Measurements from ENCODE around the gene PRIMA1. TPM values are rescaled to one million over a fixed set of nuclear protein-coding genes. Genes with fewer than 3 reads are reported as not detected.

PRIMA1 gene
- total and polyA plus RNA-seq, 5 donors from 2014 or later, result not detected

- no peak overlapping the region for H3K27ac Mint-ChIP-seq
- Histone ChIP-seq H3K4me3 (ENCODE audit: low read depth, low read length) (no peak overlapping the region), H3K9me3 (ENCODE audit: control insufficient read depth in 2 of 2, low read length in 2 of 2) (no peaks in the 10 kb centered on the region), H3K36me3 (ENCODE audit: control insufficient read depth, insufficient read depth, low read length) (no peaks in the 10 kb centered on the region), H3K4me1 (ENCODE audit: control insufficient read depth, insufficient read depth, low read length, poor library complexity, severe bottlenecking) (no peaks in the 10 kb centered on the region), H3K27me3 (ENCODE audit: control insufficient read depth, insufficient read depth, low read length) (peaks cover 6% of the 10 kb centered on the region), H3K27ac (ENCODE audit: insufficient read depth, low read length, poor library complexity, severe bottlenecking) (no peak overlapping the region)
- no peaks in the 10 kb centered on the region for H3K4me1 Mint-ChIP-seq
- ATAC-seq (ENCODE audit: low read depth in 2 of 2) (no peak), DNase-seq (no peak)
- H3K36me3 Mint-ChIP-seq, result no peaks in the 10 kb centered on the region
- no peak overlapping the region for H3K4me3 Mint-ChIP-seq
- H3K27me3 Mint-ChIP-seq, result peaks cover 49% of the 10 kb centered on the region
- H3K9me3 Mint-ChIP-seq, result peaks cover 0 to 10% (median 0%) of the 10 kb centered on the region in 7 donors
These were observed 103.0 kb downstream of the PRIMA1 start for GRCh38 chr14:93685121-93685895.

- no peaks in the 10 kb centered on the region for H3K36me3 ChIP-seq (ENCODE audit: control insufficient read depth, insufficient read depth, low read length)
- DNase-seq (peak in 1 of 3 donors; percentile 37), ATAC-seq (ENCODE audit: low read depth in 2 of 2) (no peak)
- no peaks in the 10 kb centered on the region for H3K4me1 ChIP-seq (ENCODE audit: control insufficient read depth, insufficient read depth, low read length, poor library complexity, severe bottlenecking)
- Mint-ChIP-seq H3K36me3 (no peaks in the 10 kb centered on the region), H3K27me3 (peaks cover 39% of the 10 kb centered on the region), H3K27ac (no peak overlapping the region), H3K4me3 (no peak overlapping the region), H3K4me1 (no peaks in the 10 kb centered on the region), H3K9me3 (peaks cover 0 to 2% (median 0%) of the 10 kb centered on the region in 7 donors)
- H3K27me3 ChIP-seq (ENCODE audit: control insufficient read depth, insufficient read depth, low read length), result peaks cover 6% of the 10 kb centered on the region
- no peak overlapping the region for H3K4me3 ChIP-seq (ENCODE audit: low read depth, low read length)
- H3K9me3 ChIP-seq (ENCODE audit: control insufficient read depth in 2 of 2, low read length in 2 of 2), result no peaks in the 10 kb centered on the region
- H3K27ac ChIP-seq (ENCODE audit: insufficient read depth, low read length, poor library complexity, severe bottlenecking), result no peak overlapping the region
These were observed 105.1 kb downstream of the PRIMA1 start for GRCh38 chr14:93683226-93683625.

- Histone ChIP-seq H3K4me1 (ENCODE audit: control insufficient read depth, insufficient read depth, low read length, poor library complexity, severe bottlenecking) (no peaks in the 10 kb centered on the region), H3K9me3 (ENCODE audit: control insufficient read depth in 2 of 2, low read length in 2 of 2) (no peaks in the 10 kb centered on the region), H3K27ac (ENCODE audit: insufficient read depth, low read length, poor library complexity, severe bottlenecking) (no peak overlapping the region), H3K36me3 (ENCODE audit: control insufficient read depth, insufficient read depth, low read length) (no peaks in the 10 kb centered on the region), H3K4me3 (ENCODE audit: low read depth, low read length) (no peak overlapping the region), H3K27me3 (ENCODE audit: control insufficient read depth, insufficient read depth, low read length) (peaks cover 4% of the 10 kb centered on the region)
- ATAC-seq (ENCODE audit: low read depth in 2 of 2) (no peak), DNase-seq (no peak)
- Mint-ChIP-seq H3K27me3 (peaks cover 31% of the 10 kb centered on the region), H3K4me3 (no peak overlapping the region), H3K9me3 (no peaks in the 10 kb centered on the region), H3K36me3 (no peaks in the 10 kb centered on the region), H3K4me1 (no peaks in the 10 kb centered on the region), H3K27ac (no peak overlapping the region)
These were observed 105.8 kb downstream of the PRIMA1 start for GRCh38 chr14:93682459-93682858.

GRCh38 chr14:93676416-93676958 lies 111.8 kb downstream of the PRIMA1 start:
- Mint-ChIP-seq H3K36me3 (no peaks in the 10 kb centered on the region), H3K4me1 (no peaks in the 10 kb centered on the region), H3K4me3 (no peak overlapping the region), H3K9me3 (no peaks in the 10 kb centered on the region), H3K27ac (no peak overlapping the region), H3K27me3 (peaks cover 6% of the 10 kb centered on the region)
- H3K27ac ChIP-seq (ENCODE audit: insufficient read depth, low read length, poor library complexity, severe bottlenecking), result no peak overlapping the region
- DNase-seq (no peak), ATAC-seq (ENCODE audit: low read depth in 2 of 2) (no peak)
- H3K4me3 ChIP-seq (ENCODE audit: low read depth, low read length), result no peak overlapping the region
- H3K27me3 ChIP-seq (ENCODE audit: control insufficient read depth, insufficient read depth, low read length), result no peaks in the 10 kb centered on the region
- no peaks in the 10 kb centered on the region for H3K9me3 ChIP-seq (ENCODE audit: control insufficient read depth in 2 of 2, low read length in 2 of 2)
- no peaks in the 10 kb centered on the region for H3K4me1 ChIP-seq (ENCODE audit: control insufficient read depth, insufficient read depth, low read length, poor library complexity, severe bottlenecking)
- H3K36me3 ChIP-seq (ENCODE audit: control insufficient read depth, insufficient read depth, low read length), result no peaks in the 10 kb centered on the region

GRCh38 chr14:93675651-93676050 lies 112.6 kb downstream of the PRIMA1 start:
- DNase-seq (no peak), ATAC-seq (ENCODE audit: low read depth in 2 of 2) (no peak)
- Histone ChIP-seq H3K4me1 (ENCODE audit: control insufficient read depth, insufficient read depth, low read length, poor library complexity, severe bottlenecking) (no peaks in the 10 kb centered on the region), H3K27ac (ENCODE audit: insufficient read depth, low read length, poor library complexity, severe bottlenecking) (no peak overlapping the region), H3K36me3 (ENCODE audit: control insufficient read depth, insufficient read depth, low read length) (no peaks in the 10 kb centered on the region), H3K27me3 (ENCODE audit: control insufficient read depth, insufficient read depth, low read length) (no peaks in the 10 kb centered on the region), H3K4me3 (ENCODE audit: low read depth, low read length) (no peak overlapping the region), H3K9me3 (ENCODE audit: control insufficient read depth in 2 of 2, low read length in 2 of 2) (no peaks in the 10 kb centered on the region)
- Mint-ChIP-seq H3K36me3 (no peaks in the 10 kb centered on the region), H3K27ac (no peak overlapping the region), H3K9me3 (no peaks in the 10 kb centered on the region), H3K27me3 (peaks cover 10% of the 10 kb centered on the region), H3K4me1 (no peaks in the 10 kb centered on the region), H3K4me3 (no peak overlapping the region)

GRCh38 chr14:93674343-93674742 lies 113.9 kb downstream of the PRIMA1 start:
- Histone ChIP-seq H3K9me3 (ENCODE audit: control insufficient read depth in 2 of 2, low read length in 2 of 2) (no peaks in the 10 kb centered on the region), H3K36me3 (ENCODE audit: control insufficient read depth, insufficient read depth, low read length) (no peaks in the 10 kb centered on the region), H3K27ac (ENCODE audit: insufficient read depth, low read length, poor library complexity, severe bottlenecking) (no peak overlapping the region), H3K4me1 (ENCODE audit: control insufficient read depth, insufficient read depth, low read length, poor library complexity, severe bottlenecking) (no peaks in the 10 kb centered on the region), H3K27me3 (ENCODE audit: control insufficient read depth, insufficient read depth, low read length) (no peaks in the 10 kb centered on the region), H3K4me3 (ENCODE audit: low read depth, low read length) (no peak overlapping the region)
- DNase-seq (no peak), ATAC-seq (ENCODE audit: low read depth in 2 of 2) (no peak)
- Mint-ChIP-seq H3K4me1 (no peaks in the 10 kb centered on the region), H3K4me3 (no peak overlapping the region), H3K9me3 (peaks cover 0 to 3% (median 0%) of the 10 kb centered on the region in 7 donors), H3K27me3 (peaks cover 10% of the 10 kb centered on the region), H3K27ac (no peak overlapping the region), H3K36me3 (no peaks in the 10 kb centered on the region)

GRCh38 chr14:93669632-93670031 lies 118.7 kb downstream of the PRIMA1 start:
- H3K27me3 Mint-ChIP-seq, result peaks cover 30% of the 10 kb centered on the region

More at GRCh38 chr14:93669632-93670031, 118.7 kb downstream of the PRIMA1 start:
- no peak overlapping the region for H3K4me3 ChIP-seq (ENCODE audit: low read depth, low read length)
- no peaks in the 10 kb centered on the region for H3K36me3 Mint-ChIP-seq
- DNase-seq (no peak), ATAC-seq (ENCODE audit: low read depth in 2 of 2) (no peak)
- no peaks in the 10 kb centered on the region for H3K36me3 ChIP-seq (ENCODE audit: control insufficient read depth, insufficient read depth, low read length)
- H3K9me3 Mint-ChIP-seq, result peaks cover 0 to 18% (median 11%) of the 10 kb centered on the region in 7 donors
- no peak overlapping the region for H3K27ac Mint-ChIP-seq
- peaks cover 13 to 14% of the 10 kb centered on the region in 2 experiments for H3K9me3 ChIP-seq (ENCODE audit: control insufficient read depth in 2 of 2, low read length in 2 of 2)
- H3K4me1 ChIP-seq (ENCODE audit: control insufficient read depth, insufficient read depth, low read length, poor library complexity, severe bottlenecking), result no peaks in the 10 kb centered on the region
- no peak overlapping the region for H3K4me3 Mint-ChIP-seq
- H3K27me3 ChIP-seq (ENCODE audit: control insufficient read depth, insufficient read depth, low read length), result peaks cover 2% of the 10 kb centered on the region
- no peak overlapping the region for H3K27ac ChIP-seq (ENCODE audit: insufficient read depth, low read length, poor library complexity, severe bottlenecking)
- H3K4me1 Mint-ChIP-seq, result no peaks in the 10 kb centered on the region

Measured in CD4-positive, CD25-positive, alpha-beta regulatory T cell (primary cell).